Astrocyte of the spinal cord (primary cell): Measurements from ENCODE around the gene RETREG1.

Experiments
- DNase-seq: peaks from one replicate; pipeline ENCODE4 v3.0.0; 2011; ENCODE audit warnings: low read depth, low spot score
- H3K4me3 ChIP-seq: 2 replicates; pipeline ENCODE4 v1.5.1; 2011; ENCODE audit warnings: low read depth, mild to moderate bottlenecking, low read length, moderate library complexity
- CTCF ChIP-seq: IDR thresholded peaks from 2 replicates; pipeline ENCODE4 v1.5.1; 2012; ENCODE audit warnings: low read depth, mild to moderate bottlenecking, low read length, inconsistent platforms
- in situ Hi-C: cut with HindIII; loops from 2 replicates; pipeline ENCODE4 v1.10.0; 2017; ENCODE audit warnings: low sequenced_read_pairs

Gene RETREG1

DNA sequence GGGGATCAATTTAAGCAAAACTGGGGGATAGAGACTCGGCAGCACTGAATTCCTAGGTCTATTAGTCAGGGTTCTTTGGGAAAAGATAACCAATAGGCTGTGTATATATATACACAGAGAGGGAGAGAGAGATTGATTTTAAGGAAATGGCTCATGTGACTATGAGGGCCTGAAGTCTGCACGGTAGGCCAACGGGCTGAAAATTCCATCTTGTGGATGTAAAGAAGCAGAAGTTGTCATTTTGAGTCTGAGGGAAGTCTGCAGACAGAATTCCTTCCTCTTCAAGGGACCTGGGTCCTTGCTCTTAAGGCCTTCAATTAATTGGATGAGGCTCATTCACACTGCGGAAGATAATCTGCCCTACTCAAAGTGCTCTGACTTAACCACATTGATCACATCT lies 91.1 kb downstream of the RETREG1 start:
- no peak for DNase-seq
- in situ Hi-C loops = no loop called here
- TF ChIP-seq CTCF = no peak
- no peak overlapping the region for H3K4me3 ChIP-seq

- no peak for DNase-seq
- TF ChIP-seq CTCF = no peak
- in situ Hi-C loops = no loop called here
- no peak overlapping the region for H3K4me3 ChIP-seq
Measured at GRCh38 chr5:16524286-16524685, 92.5 kb downstream of the RETREG1 start.

GRCh38 chr5:16521521-16522483 lies 95.0 kb downstream of the RETREG1 start:
- no peak for DNase-seq
- in situ Hi-C loops = no loop called here
- no peak for TF ChIP-seq CTCF
- H3K4me3 ChIP-seq = no peak overlapping the region

DNA sequence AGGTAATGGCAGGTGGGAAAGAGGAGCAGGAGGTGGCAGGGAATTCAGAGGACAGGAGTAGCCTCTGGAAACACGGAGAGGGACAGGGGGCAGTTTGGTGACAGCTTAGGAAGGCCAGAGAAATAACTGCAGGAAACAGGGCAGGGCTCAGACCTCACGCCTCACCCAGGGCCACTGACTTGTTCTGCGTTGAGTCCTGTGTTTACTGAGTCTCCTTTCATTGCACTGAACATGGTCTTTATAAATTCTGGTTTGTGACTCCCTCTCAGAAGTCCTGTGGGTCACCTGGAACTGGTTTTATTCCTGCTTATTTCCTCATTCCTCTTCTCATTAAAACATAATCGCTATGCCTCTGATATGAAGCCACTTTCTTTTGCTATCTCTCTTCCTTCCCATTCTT lies 96.0 kb downstream of the RETREG1 start:
- no peak for DNase-seq
- TF ChIP-seq CTCF = no peak
- in situ Hi-C loops = no loop called here
- no peak overlapping the region for H3K4me3 ChIP-seq

DNA sequence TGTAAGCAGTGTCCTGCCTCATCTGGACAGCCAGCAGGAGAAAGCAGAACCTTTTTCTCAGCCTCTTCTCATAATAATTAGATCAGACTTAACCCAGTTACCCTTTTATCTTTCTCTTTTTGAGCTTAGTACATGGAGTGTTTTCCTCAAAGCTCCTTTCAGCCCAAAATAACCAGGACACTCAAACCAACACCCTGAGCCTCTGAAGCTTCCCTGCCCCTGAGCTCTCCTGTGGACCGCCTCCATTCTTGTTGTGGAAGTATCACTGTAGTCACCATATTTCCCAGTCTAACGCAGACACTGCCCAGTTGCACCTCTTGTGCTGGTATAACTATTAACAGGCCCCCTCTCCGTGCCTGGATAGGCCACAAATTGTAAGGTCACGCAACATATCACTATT lies 97.4 kb downstream of the RETREG1 start:
- DNase-seq = no peak
- H3K4me3 ChIP-seq = no peak overlapping the region
- in situ Hi-C loops = no loop called here
- no peak for TF ChIP-seq CTCF

- DNase-seq = no peak
- in situ Hi-C loops = no loop called here
- no peak overlapping the region for H3K4me3 ChIP-seq
- TF ChIP-seq CTCF = no peak
Measured at GRCh38 chr5:16518606-16519005, 98.2 kb downstream of the RETREG1 start.
